Spleen (tissue), 7 donors: ENCODE results near the gene PAK4.

ENCODE experiments used
- CTCF ChIP-seq, 11 experiments: fragments of 200-600 bp in 7 of 11; fragments of 450-650 bp in 4 of 11; sonication (generic) in 4 of 11; IDR thresholded peaks in 8 of 11; conservative IDR thresholded peaks in 3 of 11; 1 replicate in 7 of 11; 2 replicates in 4 of 11; pipeline versions ENCODE4 v1.4.0 to v1.8.0; 2016 to 2021; ENCODE audit warnings: antibody characterized with exemption in 11 of 11, inconsistent platforms in 4 of 11, mild to moderate bottlenecking in 1 of 11
- POLR2A ChIP-seq, 3 donors: fragments of 450-650 bp; IDR thresholded peaks; one replicate each; pipeline ENCODE4 v1.5.1; 2017; ENCODE audit warnings: antibody characterized with exemption in 3 of 3, mild to moderate bottlenecking in 1 of 3
- POLR2AphosphoS5 ChIP-seq, 3 donors: sonication (generic); formaldehyde crosslinking; IDR thresholded peaks; one replicate each; pipeline ENCODE4 v1.5.1; 2017; ENCODE audit warnings: antibody characterized with exemption in 3 of 3
- donor health status: DM: no; HTN: no; CAD: no; lungs with moderate emphysema.
- donor health status: DM: no; HTN: no; CAD: no.
- donor health status: DM: no; HTN: no; CAD: no.

GRCh38 chr19:39087907-39088686 is 37.5 kb upstream of the PAK4 start:
- TF ChIP-seq CTCF (IDR thresholded peaks at IDR 0.05 in 8 of 11, conservative IDR thresholded peaks at IDR 0.05 in 3 of 11) (no peak), POLR2A (IDR thresholded peaks at IDR 0.05) (no peak), POLR2AphosphoS5 (IDR thresholded peaks at IDR 0.05) (no peak)
